Lung microvascular endothelial cell (primary cell): ENCODE results near the gene OSGEP. TPM values are rescaled to one million over a fixed set of nuclear protein-coding genes. Genes with fewer than 3 reads are reported as not detected.
"Not testable (repeated sequence)": the region's sequence is repeated elsewhere in the genome, so short reads cannot be mapped to it uniquely, and the experiment has no call there.

Source experiments
- DNase-seq, 2 donors: peaks; one replicate each; pipeline versions ENCODE4 v3.0.0 to v3.0.0-alpha.2; 2010; ENCODE audit warnings: low read depth in 2 of 2
- total RNA-seq: library from RNA; depleted of rRNA; stranded (reverse); fragments of >200 nt; gene quantifications from 2 replicates; pipeline ENCODE4 v1.2.1, GENCODE V29; 2014

OSGEP gene
- total RNA-seq, 1 donor from 2014 or later = 48.0 TPM

DNA sequence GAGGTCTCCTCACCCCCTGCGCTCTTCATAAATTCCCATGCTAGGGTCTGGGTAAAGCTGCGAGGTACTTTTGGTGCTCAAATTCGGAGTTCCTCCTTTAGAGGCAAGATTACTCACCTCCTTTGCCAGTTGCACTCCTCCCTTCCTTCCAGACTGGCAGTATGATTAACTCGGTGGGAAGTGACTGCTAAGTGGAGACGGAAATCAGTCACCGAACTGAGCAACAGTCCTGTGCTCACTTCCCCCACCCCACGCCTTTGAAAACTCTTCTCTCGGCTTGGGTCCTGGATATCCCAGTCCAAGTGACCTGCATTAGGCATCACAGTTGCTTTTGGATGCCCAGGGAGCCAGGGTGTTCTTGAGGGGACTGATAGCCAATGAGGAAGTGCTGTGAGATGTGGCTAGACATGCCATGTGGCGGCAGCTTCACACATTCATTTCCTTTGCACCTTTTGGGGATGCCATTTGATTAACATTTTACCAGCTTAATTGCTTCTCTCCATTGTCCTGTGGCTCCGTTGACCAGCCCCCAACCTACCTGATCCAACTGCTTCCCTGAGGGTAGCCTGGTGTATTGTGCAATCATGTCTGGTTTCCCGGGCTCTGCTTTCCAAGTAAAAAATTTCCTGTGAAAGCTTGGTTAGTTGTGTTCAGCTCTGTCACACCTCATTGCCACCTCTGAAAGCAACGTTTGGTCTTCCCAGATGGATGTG is 15.4 kb upstream of the OSGEP start:
- peak; percentile 30 to 92 for DNase-seq

DNA sequence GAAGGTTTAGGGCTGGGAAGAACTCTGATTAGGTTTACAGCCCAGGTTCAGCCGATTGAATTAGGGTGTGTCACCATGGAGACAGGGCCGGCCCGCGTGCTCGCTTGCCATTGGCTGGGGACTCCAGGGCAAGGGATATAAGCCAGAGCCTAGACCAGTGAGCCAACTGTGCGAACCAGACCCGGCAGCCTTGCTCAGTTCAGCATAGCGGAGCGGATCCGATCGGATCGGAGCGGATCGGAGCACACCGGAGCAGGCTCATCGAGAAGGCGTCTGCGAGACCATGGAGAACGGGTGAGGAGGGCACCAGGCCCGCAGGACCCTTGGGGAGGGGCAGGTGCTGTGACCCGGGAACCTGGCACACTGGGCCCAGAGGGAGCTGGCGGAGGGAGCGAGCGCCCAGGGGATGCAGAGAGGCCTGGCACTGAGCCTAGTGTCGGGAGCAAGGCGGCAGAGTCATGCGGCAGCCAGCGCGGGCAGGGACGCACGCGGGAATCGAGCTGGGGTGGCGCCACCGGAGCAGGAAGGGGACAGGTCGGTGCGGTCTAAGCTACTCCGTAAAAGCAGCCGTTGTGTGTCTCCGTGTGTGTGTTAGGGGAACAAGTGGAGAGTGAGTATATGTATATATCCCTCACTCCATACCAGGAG is 14.8 kb upstream of the OSGEP start, which contains the start of gene PNP:
TSS of gene PNP (plus strand) at position 165 of the 648 bp plus-strand sequence. CDS start at position 284, 119 bp downstream.
- DNase-seq = peak; percentile 93 to 95

DNA sequence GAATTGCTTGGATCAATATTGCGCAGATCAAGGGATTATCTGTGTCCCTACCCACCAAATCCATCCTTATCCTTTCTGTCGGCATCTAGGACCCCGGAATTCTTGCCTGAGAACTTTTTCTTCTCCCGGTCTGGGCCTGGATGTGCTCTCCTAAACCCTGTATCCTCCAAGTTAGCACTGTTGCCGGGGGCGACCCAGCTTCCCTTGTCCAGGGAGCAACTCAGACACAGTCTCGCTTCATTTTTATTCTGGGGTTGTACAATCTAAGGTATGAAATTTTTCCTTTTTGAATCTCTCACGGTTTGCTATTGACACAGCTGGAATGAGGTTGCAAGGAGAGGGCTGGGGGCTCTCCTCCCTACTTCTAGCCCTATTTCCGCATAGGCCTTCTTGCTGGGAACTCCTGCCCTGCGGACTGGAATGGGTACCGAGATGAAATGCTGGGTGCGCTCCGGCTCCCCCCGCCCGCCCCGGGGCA is 14.2 kb upstream of the OSGEP start:
- DNase-seq = peak; percentile 13 to 20

DNA sequence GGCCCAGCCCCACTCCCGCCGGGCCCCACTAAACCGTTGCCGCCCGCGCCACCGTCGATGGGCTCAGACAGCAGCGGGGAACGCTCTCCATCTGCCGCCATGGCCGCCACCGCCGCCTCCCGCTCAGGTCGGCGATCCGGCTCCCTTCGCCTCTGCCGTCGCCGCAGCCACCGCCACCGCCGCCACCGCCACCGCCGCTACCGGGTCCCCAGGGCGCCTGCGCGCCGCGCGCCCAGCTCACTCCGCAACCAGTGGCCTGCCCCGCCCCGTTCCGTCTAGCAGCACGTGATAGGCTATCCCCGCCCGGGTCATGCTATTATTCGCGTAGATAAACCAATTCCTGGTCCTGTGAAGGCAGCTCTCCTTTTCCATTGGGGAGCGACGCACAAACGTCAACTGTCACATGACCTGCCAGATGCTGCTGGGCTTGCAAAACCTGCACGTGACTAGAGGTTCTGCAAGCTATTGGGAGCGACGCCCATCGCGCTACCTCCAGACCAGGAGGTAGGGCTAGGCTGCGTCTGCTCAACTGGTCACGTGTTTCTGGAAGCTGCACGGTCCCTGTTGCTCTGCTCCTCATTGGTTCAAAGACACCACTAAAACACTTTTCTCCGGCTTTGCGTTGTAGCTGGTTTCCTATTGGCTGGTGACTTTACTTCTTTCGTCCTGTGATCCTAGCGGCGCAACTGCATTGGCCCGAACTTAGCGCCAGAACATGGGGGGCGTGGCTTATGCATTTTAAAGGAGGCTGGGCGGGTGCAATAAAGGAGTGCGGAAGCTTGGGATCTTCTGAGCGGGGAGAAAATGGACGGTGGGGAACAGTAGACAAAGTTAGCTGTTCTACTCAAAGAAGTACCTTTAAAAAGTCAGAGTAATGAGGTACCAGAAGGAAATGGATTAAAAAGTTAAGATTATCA is 6.9 kb upstream of the OSGEP start, which contains the start of gene PIP4P1:
TSS of gene PIP4P1 (minus strand) at position 210 of the 917 bp plus-strand sequence. CDS start at position 101, 109 bp downstream.
- peak; percentile 100 for DNase-seq

DNA sequence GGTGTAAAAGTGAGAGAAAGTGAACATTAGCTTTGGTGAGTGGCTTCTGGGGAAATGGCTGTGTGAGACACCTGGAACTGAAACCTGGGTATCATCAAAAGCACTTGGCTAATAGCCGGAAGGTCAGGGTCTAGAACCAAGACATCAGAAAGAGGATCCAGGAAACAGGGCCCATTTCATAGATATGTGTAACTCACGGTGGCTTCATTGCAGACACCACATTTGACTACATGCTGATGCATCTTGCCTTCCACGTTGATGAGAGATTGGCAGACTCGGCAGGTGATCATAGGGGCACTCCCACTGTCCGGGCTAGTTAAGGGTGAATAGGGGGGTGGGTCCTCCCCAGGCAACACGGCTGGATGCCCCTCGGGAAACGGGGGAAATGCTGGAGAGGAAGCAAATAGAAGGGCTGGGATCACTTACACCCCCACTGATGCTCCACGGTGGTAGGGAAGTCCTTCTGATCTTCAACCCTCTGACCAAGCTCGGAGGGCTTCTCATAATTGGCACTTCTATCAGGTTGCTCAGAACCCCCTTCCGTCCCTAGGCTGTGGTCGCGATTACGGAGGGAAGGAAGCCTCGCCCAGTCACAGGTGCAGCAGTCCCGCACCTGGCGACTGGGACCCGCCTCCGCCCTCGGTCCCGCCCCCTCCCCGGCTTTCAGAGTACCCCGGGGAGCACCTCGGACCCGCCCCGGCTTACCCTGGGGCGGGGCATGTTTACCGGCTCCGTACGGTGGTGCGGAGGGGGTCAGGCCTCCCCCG is 6.0 kb upstream of the OSGEP start:
- peak in 1 of 2 donors; percentile 14 for DNase-seq

DNA sequence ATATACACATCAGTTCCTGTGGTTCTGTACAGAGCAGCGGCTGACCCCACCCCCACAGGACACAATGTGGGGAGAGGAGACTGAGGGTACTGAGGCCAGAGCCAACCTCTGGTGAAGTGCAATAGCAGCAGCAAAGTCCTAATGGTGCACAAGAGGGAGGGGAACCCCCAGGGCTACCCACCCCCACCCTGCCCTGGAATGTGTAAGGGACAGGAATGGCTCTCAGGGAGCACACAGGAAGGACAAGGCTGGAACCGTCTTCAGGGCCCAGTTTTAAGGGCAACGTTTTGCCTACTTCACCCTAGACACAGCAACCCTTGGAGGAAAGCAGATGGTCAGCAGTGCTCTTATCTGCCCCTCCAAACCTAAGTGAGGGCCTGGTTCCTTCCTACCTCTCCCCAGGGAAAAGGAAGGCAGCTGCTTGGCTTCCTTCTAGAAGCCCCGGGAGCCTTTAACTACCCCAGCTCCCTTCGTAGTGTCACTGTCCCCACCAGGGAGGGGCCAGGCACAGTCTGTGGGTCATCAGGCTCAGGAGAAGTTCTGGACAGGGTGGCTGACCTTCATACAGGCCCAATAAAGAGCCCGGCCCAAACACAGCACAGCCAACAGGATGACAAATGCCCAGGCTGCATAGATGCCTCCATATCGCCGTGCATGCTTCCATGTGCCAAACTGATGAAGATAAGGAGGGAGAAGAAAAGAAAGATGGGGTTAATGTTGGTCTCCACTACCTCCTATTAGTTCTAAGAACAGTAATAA is 3.6 kb upstream of the OSGEP start:
- no peak for DNase-seq

DNA sequence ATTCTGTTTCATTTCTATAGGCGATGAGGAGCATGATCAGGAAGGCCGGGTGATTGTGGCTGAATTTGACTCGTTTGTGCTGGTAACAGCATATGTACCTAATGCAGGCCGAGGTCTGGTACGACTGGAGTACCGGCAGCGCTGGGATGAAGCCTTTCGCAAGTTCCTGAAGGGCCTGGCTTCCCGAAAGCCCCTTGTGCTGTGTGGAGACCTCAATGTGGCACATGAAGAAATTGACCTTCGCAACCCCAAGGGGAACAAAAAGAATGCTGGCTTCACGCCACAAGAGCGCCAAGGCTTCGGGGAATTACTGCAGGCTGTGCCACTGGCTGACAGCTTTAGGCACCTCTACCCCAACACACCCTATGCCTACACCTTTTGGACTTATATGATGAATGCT is 2.4 kb upstream of the OSGEP start:
- DNase-seq = no peak

DNA sequence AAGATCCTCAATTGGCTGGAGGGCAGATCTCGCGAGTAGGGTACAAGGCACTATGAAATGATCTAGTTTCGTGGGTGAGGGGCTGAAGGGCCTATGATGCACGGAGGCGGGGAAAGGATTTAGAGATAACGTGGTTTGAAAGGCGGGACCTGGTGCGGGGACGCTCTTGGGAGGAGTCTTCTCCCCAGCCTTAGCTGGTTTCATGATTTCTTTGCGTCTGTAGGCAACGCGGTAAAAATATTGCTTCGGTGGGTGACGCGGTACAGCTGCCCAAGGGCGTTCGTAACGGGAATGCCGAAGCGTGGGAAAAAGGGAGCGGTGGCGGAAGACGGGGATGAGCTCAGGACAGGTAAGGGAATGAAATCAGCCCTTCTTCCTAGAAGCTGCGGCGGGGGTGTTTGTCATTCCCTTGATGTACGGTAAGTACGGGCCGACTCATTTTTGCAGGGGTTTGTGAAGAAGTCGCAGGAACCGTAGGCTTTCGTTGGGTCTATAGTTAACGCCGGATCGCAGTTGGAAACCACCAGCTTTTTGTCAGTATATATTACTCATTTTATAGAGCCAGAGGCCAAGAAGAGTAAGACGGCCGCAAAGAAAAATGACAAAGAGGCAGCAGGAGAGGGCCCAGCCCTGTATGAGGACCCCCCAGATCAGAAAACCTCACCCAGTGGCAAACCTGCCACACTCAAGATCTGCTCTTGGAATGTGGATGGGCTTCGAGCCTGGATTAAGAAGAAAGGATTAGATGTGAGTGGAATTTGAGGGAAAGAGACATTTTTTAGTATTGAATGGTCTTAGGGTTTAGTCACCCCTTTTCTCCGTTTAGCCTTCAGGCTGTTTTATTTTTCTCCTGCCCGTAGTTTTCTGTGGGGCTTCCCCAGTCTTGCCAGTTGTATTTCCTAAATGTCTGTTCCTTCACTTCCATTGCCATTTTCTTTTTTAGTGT is 1.0 kb upstream of the OSGEP start:
- peak in 1 of 2 donors; percentile 93 for DNase-seq

DNA sequence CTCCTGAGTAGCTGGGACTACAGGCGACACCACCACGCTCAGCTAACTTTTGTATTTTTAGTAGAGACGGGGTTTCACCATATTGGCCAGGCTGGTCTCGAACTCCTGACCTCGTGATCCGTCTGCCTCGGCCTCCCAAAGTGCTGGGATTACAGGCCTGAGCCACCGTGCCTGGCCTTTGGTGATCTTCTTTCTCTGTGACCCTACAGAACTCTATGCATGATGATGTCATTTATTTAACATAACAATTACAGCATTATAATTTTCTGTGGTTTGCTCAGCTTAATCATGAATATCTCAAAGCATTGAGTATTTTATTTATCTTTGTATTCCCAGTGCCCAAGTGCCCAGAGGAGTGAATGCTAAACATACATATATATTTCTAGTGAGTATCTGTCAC is 1.8 kb downstream of the OSGEP start:
- not testable (repeated sequence) for DNase-seq

DNA sequence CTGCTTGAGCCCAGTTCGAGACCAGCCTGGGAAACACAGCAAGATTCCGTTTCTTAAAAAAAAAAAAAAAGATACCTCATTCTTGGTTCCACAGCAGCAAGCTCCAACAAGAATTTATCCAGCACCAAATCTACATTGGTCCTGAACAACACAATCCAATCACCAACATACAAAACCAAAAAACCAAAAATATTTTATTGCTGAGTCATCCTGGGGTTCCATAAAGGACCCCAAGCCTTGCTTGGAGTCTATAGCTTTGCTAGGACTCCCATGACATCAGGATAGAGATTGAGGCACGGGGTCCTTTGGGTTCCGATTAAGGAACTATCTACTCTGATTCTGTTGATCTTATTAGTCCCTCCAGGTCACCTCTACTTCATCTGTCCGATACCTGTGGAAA is 7.7 kb downstream of the OSGEP start:
- no peak for DNase-seq

DNA sequence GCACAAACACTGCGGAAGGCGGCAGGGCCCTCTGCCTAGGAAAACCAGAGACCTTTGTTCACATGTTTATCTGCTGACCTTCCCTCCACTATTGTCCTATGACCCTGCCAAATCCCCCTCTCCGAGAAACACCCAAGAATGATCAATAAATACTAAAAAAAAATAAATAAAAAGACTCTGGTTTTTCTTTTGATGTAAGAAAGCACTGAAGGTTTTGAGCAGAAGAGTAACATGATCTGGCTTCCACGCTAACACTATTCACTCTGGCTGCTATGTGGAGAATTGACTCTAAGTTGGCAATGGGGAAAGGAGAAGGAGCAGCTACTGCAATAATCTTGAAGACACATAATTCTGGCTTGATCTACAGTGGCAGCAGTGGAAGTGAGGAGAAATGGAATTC is 11.0 kb downstream of the OSGEP start:
- not testable (repeated sequence) for DNase-seq

DNA sequence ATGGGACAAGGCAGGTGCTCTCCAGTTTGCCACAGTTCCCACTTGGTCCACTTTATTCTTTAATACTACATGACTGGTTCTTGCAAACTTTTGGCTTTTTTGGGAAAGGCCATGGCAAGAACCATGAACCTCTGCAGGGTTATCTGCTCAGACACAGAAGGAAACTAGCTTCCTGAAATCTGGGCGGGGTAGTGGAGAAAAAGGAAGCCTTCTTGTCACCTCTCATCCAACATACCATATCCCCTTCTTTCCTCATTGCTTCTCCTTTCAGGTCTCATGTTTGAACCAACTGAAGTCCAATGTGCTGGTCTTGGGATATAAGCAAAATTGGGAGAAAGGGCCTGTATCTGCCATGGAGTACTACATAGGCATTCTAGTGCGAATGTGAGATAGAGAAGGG is 13.2 kb downstream of the OSGEP start:
- DNase-seq = no peak

DNA sequence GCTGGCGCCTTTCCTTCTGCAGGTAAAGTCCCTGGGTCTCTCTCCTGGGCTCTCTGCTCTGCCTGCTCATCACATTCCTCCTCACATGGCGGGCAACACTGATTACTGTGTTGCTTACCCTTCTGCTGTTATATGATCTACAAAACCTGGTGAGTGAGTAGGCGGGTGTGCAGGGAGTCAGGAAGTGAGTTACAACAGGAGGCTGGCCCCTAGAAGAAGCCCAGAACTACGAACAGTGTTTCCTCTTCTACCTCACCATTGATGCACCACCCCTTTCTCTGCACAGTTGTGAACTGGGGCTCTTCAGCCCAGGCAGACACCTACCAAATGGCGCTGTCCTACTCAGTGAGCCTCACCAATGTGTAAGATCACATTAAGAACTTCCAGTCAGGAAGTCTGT is 13.7 kb downstream of the OSGEP start:
- DNase-seq = peak; percentile 37 to 55

DNA sequence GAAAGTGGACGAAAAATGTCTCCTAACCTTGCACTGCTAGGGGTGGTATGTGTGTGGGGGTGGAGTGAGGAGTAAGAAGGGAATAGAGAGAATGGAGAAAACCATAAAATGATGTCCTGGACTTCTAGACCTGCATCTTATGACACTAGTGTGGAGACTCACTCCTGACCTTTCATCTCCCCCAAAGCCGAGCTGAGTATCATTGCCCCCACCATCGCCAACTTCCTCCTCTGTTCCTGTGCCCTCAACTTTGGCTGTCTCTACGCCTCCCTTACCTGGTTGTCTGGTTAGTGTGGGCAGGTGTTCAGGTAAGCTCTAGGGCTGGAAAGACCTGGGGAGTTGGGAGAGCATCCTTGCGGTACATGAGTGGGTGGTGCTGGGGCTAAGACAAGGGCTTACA is 14.1 kb downstream of the OSGEP start:
- DNase-seq = no peak

DNA sequence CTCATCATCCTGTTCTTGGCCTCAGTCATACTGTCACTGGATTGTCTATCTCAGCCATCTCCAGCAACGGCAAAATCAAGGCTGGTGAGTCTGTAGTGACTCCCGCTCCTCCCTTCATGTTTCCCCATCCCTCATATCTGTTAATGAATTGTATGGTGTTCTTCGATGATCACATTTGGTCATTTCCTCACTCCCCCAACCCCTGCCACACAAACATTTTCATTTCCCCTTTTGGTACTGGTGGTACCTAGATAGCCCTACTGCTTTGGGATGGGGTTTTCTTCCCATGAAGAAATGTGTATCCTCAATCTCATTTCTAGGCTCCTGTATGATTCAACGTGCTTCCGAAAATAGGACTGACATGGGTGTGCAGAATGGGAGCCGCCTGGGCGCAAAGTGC is 15.9 kb downstream of the OSGEP start:
- no peak for DNase-seq

DNA sequence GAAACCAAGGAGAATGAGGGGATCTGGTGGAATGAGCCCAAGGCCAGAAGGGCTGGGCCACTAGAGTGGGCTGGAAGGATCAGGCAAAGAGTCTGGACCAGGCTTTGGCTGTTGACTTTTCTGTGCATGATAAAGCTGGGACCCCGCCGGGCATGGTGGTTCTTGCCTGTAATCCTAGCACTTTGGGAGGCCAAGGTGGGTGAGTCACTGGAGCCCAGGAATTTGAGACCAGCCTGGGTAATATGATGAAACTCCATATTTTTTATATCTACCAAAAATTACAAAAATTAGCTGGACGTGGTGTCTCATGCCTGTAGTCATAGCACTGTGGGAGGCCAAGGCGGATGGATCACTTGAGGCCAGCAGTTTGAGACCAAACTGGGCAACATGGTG is 18.3 kb downstream of the OSGEP start:
- DNase-seq = no peak

DNA sequence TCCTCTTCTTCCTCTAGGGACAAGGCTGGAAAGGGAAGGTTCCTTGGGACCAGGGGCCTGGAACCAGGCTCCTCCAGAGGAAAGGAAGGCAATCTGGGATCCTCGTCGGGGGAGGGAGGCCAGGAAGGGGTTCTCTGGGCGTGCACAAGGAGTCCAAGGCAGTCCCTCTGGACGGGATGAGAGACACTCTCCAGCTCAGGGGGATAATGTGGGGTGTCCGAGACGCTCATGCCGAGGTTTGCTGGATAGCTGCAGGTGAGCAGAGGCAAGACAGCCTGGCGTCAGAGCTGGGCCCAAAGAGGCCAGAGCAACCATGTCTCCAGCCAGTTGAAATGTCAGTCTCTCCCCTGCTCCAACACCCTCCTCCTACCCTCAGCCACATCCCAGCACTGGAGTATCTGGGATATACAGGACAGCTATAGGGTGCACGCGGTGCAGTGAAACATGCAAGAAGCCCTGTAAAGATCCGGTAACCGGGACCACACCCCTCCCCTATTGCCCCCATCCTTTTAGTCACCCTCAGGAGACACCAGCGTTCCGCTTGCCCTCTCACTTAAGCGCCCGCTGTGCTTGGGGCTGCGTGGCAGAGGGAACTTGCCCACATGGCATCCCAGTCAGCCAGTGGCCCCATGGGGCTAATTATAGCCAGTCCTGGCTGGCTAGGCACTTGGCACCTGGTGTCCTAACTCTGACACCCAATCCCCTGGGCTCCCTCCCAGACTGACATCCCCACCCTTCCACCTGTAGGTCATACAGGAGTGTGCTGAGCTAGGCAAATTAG is 18.8 kb downstream of the OSGEP start, which contains the start of gene KLHL33:
TSS of gene KLHL33 (minus strand) at position 585 of the 781 bp plus-strand sequence. CDS start at position 230, 355 bp downstream.
- DNase-seq = no peak
